CD4-positive, alpha-beta T cell treated with Interleukin-15 for 4 hours (primary cell): ENCODE results near the gene NALF2.
A peak's percentile ranks its signal among the peaks of the same experiment; 100 is the strongest.

Experiments
- DNase-seq: peaks from one replicate; pipeline ENCODE4 v3.0.0-alpha.2; 2020; ENCODE audit warnings: low spot score

The NALF2 gene

GRCh38 chrX:69503782-69504625 lies at the start of gene NALF2:
NALF2 (plus strand) TSS chrX:69504326; CDS start chrX:69505283, 957 bp downstream.
- DNase-seq, result no peak

- no peak for DNase-seq
Observed at GRCh38 chrX:69457756-69458155, 46.4 kb upstream of the NALF2 start.

DNA sequence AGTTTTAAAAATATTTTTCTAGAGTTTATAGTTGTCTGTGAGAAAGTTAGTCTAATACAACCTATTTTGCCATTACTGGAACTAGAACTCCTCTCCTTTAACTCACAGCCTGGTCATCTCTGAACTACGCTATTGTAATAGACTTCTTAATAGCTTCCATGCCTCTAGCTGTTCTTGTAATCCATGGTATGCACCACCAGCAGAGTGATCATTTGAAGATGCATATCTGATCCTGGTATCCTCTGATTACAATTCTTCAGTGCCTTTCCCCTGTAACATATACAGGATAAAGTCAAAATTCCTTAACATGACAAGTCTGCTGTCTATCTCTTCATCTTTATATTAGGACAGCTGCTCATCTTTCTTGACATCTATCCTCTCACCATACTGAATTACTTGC lies 37.6 kb upstream of the NALF2 start:
- DNase-seq, result no peak

GRCh38 chrX:69469975-69470374 lies 34.2 kb upstream of the NALF2 start:
- no peak for DNase-seq

DNA sequence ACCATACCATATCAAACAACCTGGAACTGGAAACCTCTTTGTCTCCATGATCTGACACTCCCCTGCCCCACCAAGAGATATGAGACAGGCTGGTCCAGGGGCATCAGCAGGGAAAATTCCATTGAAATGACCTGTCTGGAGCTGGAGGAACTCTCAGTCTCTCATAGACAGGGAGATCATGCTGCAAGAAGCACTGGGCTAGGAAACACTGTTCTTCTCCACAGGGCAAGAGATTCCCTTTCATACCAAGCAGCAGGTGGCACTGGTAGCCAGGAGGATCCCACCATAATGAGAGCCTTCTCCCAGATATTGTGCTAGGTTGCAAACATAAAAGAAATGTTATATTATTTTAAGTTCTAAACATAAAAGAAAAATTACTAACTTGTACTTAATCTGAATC lies 14.5 kb upstream of the NALF2 start:
- no peak for DNase-seq

- peak; percentile 15 for DNase-seq
Observed at GRCh38 chrX:69493193-69493592, 10.9 kb upstream of the NALF2 start.

GRCh38 chrX:69493766-69494165 lies 10.4 kb upstream of the NALF2 start:
- no peak for DNase-seq

DNA sequence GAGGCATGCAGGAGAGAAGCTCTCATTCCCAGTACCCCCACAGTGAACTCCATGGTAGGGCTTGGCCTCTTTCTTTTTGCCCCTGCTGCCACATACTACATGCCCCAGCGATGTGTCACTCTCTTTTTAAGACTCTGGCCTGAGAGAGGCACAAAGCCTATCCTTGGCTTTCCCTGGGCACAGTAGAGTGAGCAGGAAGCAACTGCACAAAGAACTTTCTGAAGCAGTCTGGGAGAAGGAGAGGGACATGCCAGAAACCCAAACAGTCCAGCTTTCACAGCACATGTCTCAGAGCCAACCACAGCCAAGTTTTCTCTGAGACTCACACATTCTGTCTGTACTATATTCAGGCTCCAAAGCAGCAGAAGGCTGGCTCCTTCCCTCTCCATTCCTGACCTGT lies 7.9 kb upstream of the NALF2 start:
- no peak for DNase-seq

GRCh38 chrX:69501429-69501828 lies 2.7 kb upstream of the NALF2 start:
- DNase-seq, result no peak

- no peak for DNase-seq
Observed at GRCh38 chrX:69503228-69503781, 821 bp upstream of the NALF2 start.

DNA sequence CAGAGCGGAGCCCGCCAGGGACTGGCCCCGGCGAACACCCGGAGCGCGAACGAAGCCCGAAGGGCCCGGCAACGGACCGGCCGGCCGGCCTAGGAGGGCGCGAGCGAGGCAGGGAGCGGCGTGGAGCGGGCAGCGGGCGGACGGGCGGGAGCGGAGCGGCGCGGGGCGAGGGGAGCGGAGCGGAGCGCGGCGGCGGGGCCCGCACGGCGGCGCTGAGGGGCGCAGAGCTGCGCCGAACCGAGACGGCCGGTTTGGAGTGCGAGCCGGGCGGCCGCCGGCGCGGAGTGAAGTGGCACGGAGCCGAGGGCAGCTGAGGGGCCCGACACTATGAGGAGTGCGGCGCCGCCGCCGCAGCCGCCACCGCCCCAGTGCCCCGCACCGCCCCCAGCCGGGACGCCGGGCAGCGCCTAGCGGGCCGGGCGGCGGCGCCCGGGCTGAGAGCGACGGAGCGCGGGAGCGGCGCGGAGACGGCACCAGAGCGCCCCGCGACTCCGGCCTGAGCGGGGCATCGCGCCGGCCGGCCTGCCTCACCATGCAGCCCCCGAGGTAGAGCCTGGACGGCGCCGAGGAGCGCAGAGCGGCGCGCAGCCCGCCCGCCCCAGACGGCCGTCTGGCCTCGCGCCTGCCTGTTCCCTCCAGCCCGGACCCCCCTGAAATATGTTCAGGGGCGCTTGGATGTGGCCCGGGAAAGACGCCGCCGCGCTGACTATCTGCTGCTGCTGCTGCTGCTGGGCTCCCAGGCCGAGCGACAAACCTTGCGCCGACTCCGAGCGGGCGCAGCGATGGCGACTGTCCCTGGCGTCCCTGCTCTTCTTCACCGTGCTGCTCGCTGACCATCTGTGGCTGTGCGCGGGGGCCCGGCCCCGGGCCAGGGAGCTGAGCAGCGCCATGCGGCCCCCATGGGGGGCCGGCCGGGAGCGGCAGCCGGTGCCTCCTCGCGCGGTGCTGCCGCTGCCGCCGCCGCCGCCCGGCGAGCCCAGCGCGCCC lies 793 bp downstream of the NALF2 start:
- DNase-seq, result no peak

GRCh38 chrX:69505772-69506616 lies 1.9 kb downstream of the NALF2 start:
- no peak for DNase-seq

DNA sequence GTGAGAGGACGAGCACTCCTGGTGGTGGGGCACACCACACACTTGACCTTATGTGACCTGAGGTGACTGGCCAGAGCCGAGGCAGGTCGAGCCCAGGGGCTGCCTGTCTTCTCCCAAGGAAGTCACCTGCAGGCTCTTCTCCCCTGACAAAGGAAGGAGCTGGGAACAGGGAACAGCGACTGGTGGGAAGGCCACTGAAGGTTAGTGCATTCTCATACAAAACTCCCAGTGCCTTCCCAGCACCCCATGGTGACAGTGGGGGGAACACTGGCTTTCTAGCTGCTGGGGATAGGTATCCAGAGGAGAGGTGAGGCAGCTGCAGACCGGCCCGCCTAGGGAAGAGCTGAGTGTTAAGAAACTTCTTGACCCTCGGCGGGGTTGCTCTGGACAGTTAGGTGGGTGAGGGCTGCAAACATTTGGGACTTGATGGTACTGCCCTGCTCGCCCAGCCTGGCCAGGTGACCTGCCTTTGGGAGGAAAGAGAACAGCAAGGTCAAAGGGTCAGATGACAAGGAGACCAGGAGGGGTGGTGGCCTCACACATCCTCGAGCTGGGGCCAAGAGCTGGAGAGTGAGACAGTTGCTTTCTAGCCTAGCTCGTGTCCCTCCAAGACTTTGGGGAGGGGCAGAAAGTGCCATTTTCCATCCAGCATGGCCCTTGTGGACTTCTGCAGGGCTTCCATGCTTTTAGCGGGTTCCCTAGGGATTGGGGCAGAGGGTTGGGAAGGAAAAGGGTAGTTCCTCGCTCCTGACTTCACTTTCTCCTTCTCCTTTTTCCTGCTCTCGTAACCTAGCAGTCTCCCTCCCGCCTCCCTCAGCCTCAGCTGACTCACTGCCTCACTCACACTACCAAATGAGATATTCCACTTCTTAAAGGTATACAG lies 2.7 kb downstream of the NALF2 start:
- DNase-seq, result no peak

DNA sequence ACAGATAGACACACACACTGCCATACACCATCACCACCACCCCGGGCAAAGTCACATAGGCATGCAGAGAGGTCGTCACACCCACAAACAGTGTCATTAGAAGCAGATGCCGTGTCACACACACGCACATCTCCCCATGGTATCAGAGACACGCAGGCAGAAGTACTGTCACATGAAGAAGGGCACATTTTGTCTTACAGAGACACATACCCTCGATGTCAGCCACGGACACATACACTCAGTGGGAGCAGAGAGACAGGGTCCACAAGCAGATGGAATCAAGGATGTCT lies 3.3 kb downstream of the NALF2 start:
- DNase-seq, result no peak

GRCh38 chrX:69508610-69509009 lies 4.5 kb downstream of the NALF2 start:
- no peak for DNase-seq

GRCh38 chrX:69510137-69510715 lies 6.1 kb downstream of the NALF2 start:
- no peak for DNase-seq

- no peak for DNase-seq
Observed at GRCh38 chrX:69510914-69511513, 6.9 kb downstream of the NALF2 start.

- no peak for DNase-seq
Observed at GRCh38 chrX:69522052-69522451, 17.9 kb downstream of the NALF2 start.

DNA sequence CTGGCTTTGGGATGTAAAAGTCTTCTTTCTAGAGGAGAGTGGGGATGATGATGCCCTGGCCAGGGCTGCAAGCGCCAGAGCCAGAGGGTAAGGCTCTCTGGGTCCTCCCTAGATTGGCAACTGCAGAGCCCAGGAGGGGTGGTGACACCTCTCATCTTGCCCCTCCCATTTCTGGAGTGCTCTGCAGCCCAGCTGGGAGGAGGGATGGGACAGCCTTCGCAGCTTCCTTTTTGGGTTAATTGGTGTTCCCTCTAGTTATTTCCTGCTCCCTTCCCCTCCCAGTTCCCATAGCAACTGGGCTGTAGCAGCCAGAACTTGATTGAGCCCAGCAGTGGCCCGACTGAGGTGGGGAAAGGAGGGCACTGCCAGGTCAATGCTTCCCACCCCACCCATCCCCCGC lies 19.2 kb downstream of the NALF2 start:
- no peak for DNase-seq

DNA sequence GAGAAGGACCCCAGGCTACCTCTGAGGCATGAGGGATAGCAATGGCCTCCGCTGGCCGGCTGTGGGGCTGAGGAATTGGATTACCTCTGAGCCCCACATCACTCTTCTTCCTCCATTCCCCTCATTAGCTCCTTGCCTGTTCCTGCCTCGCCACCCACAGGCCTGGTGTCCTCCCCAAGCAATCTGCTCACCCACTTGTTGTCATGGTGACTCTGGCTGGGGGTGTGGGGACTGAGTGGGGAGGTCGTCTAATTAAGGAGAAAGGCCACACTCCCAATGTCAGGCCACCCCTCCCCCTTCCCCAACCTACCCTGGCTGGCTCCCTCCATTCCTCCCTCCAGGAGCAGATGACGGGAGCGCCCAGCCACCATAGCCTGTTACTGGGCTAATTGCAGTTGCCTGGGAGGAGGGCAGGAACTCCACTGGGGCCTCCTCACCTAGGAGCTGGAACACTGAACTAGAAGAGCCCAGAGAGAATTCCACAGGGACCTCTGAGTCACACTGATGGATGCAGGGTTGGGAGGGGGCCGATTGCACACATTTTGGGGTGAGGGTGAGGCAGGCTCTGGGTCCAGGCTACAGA lies 20.7 kb downstream of the NALF2 start:
- no peak for DNase-seq
